ENCODE measurements around the gene RABGEF1.

DNA sequence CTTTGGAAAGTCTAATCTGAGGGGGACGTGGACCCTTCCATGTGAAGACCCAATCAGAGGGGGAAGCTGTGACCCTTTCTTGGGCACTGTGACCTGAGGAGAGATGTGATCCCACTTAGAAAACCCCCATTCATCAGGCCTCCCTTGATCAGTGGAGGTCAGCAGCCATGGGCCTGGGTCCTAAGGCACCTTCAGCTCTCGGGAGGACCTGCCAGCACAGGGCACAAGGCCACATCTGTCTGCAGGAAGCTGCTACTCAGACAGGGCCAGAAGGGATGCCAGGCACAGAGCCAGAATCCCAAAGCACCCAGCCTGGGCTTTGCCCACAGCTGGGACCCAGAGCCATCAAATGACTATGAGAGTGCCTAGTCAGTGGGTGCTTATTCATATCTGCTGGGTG is 14.7 kb upstream of the RABGEF1 start:
- TF ChIP-seq, protein P1, sequence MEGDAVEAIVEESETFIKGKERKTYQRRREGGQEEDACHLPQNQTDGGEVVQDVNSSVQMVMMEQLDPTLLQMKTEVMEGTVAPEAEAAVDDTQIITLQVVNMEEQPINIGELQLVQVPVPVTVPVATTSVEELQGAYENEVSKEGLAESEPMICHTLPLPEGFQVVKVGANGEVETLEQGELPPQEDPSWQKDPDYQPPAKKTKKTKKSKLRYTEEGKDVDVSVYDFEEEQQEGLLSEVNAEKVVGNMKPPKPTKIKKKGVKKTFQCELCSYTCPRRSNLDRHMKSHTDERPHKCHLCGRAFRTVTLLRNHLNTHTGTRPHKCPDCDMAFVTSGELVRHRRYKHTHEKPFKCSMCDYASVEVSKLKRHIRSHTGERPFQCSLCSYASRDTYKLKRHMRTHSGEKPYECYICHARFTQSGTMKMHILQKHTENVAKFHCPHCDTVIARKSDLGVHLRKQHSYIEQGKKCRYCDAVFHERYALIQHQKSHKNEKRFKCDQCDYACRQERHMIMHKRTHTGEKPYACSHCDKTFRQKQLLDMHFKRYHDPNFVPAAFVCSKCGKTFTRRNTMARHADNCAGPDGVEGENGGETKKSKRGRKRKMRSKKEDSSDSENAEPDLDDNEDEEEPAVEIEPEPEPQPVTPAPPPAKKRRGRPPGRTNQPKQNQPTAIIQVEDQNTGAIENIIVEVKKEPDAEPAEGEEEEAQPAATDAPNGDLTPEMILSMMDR (conservative IDR thresholded peaks at IDR 0.05 in 1 of 2, IDR thresholded peaks at IDR 0.05 in 1 of 2; ENCODE audit: extremely low read depth in 1 of 2, insufficient read depth in 1 of 2, low read depth in 1 of 2, low read length in 2 of 2) = no peak
- TF ChIP-seq EZH2 (IDR thresholded peaks at IDR 0.05; ENCODE audit: borderline replicate concordance, low read length) = no peak

All from mammary epithelial cell (primary cell).